SK-N-DZ (cell line): ENCODE results near the gene TP53. TPM values are rescaled to one million over a fixed set of nuclear protein-coding genes. Genes with fewer than 3 reads are reported as not detected.

Experiments
- DNase-seq: peaks from one replicate; pipeline ENCODE4 v3.0.0-alpha.2; 2015; ENCODE audit warnings: low spot score
- polyA plus RNA-seq, 2 experiments: library from polyadenylated mRNA; depleted of rRNA; stranded (reverse); fragments of >200 nt; gene quantifications; 2 replicates each; pipeline ENCODE4 v1.2.3, GENCODE V29; 2014

TP53 gene
- 82.1 and 97.5 TPM in 2 replicates for polyA plus RNA-seq (2014; cell fraction: cytosol; rRNA removed)
- polyA plus RNA-seq (2014; cell fraction: nucleus; rRNA removed): 37.3 and 40.5 TPM in 2 replicates

GRCh38 chr17:7687072-7687907 is at the start of gene TP53:
Gene TP53, minus strand, starts transcription at chr17:7687490. Its CDS starts 10,896 bp downstream, at chr17:7676594.
- DNase-seq: peak; percentile 94

- no peak for DNase-seq
Observed at GRCh38 chr17:7732981-7733539, 45.8 kb upstream of the TP53 start.

GRCh38 chr17:7729816-7730215 is 42.5 kb upstream of the TP53 start:
- no peak for DNase-seq

GRCh38 chr17:7727886-7728285 is 40.6 kb upstream of the TP53 start:
- no peak for DNase-seq

GRCh38 chr17:7721612-7722011 is 34.3 kb upstream of the TP53 start:
- no peak for DNase-seq

GRCh38 chr17:7720125-7720524 is 32.8 kb upstream of the TP53 start:
- no peak for DNase-seq

- no peak for DNase-seq
Observed at GRCh38 chr17:7719661-7720060, 32.4 kb upstream of the TP53 start.

- no peak for DNase-seq
Observed at GRCh38 chr17:7717756-7718350, 30.6 kb upstream of the TP53 start.

- peak; percentile 97 for DNase-seq
Observed at GRCh38 chr17:7716901-7717755, 29.8 kb upstream of the TP53 start, which contains the start of gene DNAH2. Gene DNAH2, plus strand, starts transcription at chr17:7717744. Its CDS starts 1,991 bp downstream, at chr17:7719735.

GRCh38 chr17:7715936-7716886 is 28.9 kb upstream of the TP53 start:
- no peak for DNase-seq

- no peak for DNase-seq
Observed at GRCh38 chr17:7714721-7715594, 27.7 kb upstream of the TP53 start.

- DNase-seq: no peak
Observed at GRCh38 chr17:7713782-7714181, 26.5 kb upstream of the TP53 start.

- DNase-seq: peak; percentile 62
Observed at GRCh38 chr17:7712111-7712771, 25.0 kb upstream of the TP53 start.

- no peak for DNase-seq
Observed at GRCh38 chr17:7711051-7711755, 23.9 kb upstream of the TP53 start.

- DNase-seq: no peak
Observed at GRCh38 chr17:7710301-7710700, 23.0 kb upstream of the TP53 start.

- DNase-seq: no peak
Observed at GRCh38 chr17:7709031-7709430, 21.7 kb upstream of the TP53 start.

- no peak for DNase-seq
Observed at GRCh38 chr17:7707858-7708750, 20.8 kb upstream of the TP53 start.
